Thoracic aorta (tissue), 2 donors: Measurements from ENCODE around the gene SFXN3. TPM values are rescaled to one million over a fixed set of nuclear protein-coding genes. Genes with fewer than 3 reads are reported as not detected.

Experiments
- ATAC-seq: fragments of 150-250 bp; one replicate; pipeline ENCODE4 v1.8.0; 2017; ENCODE audit warnings: low read depth; ENCODE audit not compliant: insufficient number of reproducible peaks, low FRiP score
- DNase-seq: peaks from one replicate; pipeline ENCODE4 v3.0.0-alpha.2; 2020; ENCODE audit warnings: low spot score
- H3K27ac ChIP-seq, 2 donors: fragments of 200-600 bp; sonication (generic); 1 replicate in 1 of 2; 2 replicates in 1 of 2; pipeline ENCODE4 v1.5.1; 2016; ENCODE audit warnings: mild to moderate bottlenecking in 2 of 2, moderate library complexity in 2 of 2
- H3K27me3 ChIP-seq: fragments of 200-600 bp; sonication (generic); replicated peaks from 2 replicates; pipeline ENCODE4 v1.6.0; 2016; ENCODE audit warnings: mild to moderate bottlenecking; ENCODE audit not compliant: insufficient read depth
- H3K36me3 ChIP-seq: fragments of 200-600 bp; sonication (generic); one replicate; pipeline ENCODE4 v1.5.1; 2016
- H3K4me1 ChIP-seq, 2 donors: fragments of 200-600 bp; sonication (generic); 1 replicate in 1 of 2; 2 replicates in 1 of 2; pipeline versions ENCODE4 v1.5.1 to v1.6.0; 2016; ENCODE audit warnings: low read depth in 2 of 2, mild to moderate bottlenecking in 1 of 2; ENCODE audit not compliant: control insufficient read depth in 1 of 2
- H3K4me3 ChIP-seq: fragments of 200-600 bp; sonication (generic); 2 replicates; pipeline ENCODE4 v1.5.1; 2016; ENCODE audit warnings: mild to moderate bottlenecking
- H3K9me3 ChIP-seq: fragments of 200-600 bp; sonication (generic); 2 replicates; pipeline ENCODE4 v1.5.1; 2016
- CTCF ChIP-seq: fragments of 200-600 bp; sonication (generic); IDR thresholded peaks from one replicate; pipeline ENCODE4 v1.5.1; 2019; ENCODE audit warnings: antibody characterized with exemption
- total RNA-seq, 2 donors: library from RNA; depleted of rRNA; stranded (reverse); fragments of >200 nt; gene quantifications; one replicate each; pipeline versions ENCODE4 v1.1.0 to v1.2.3, GENCODE V29; 2016

Gene SFXN3
- total RNA-seq, 2 donors from 2014 or later = 136 to 206 TPM

- Histone ChIP-seq H3K9me3 (no peaks in the 10 kb centered on the region), H3K27ac (no peak overlapping the region), H3K4me1 (no peaks in the 10 kb centered on the region), H3K27me3 (peaks cover under 1% of the 10 kb centered on the region), H3K4me3 (no peak overlapping the region), H3K36me3 (no peaks in the 10 kb centered on the region)
- no peak for TF ChIP-seq CTCF
- no peak for ATAC-seq
- DNase-seq = no peak
Measured at GRCh38 chr10:101089520-101090299, 58.7 kb downstream of the SFXN3 start.

GRCh38 chr10:101090597-101090996, 59.6 kb downstream of the SFXN3 start:
- no peak for ATAC-seq
- H3K36me3 ChIP-seq = no peaks in the 10 kb centered on the region
- no peak overlapping the region for H3K4me3 ChIP-seq
- TF ChIP-seq CTCF = no peak
- no peaks in the 10 kb centered on the region for H3K4me1 ChIP-seq
- H3K27me3 ChIP-seq = peaks cover 7% of the 10 kb centered on the region
- DNase-seq = no peak
- no peak overlapping the region for H3K27ac ChIP-seq
- no peaks in the 10 kb centered on the region for H3K9me3 ChIP-seq

Other genes starting within 250 kb of the SFXN3 start
- 10 to 100 TPM; 14.6 to 41.6 TPM for gene SLF2, start 118.3 kb upstream of the SFXN3 start, total RNA-seq
- gene SEMA4G, start 61.7 kb upstream of the SFXN3 start, total RNA-seq = 1 to 10 TPM; 3.5 to 4.3 TPM
- gene MRPL43, start 43.7 kb upstream of the SFXN3 start, total RNA-seq = 10 to 100 TPM; 51.9 to 56.6 TPM
- 10 to 100 TPM in 1 of 2 donors, 1 to 10 TPM in 1; 5.3 to 16.6 TPM for gene TWNK, start 43.7 kb upstream of the SFXN3 start, total RNA-seq
- 100 to 1,000 TPM; 127 to 165 TPM for gene LZTS2, start 31.4 kb upstream of the SFXN3 start, total RNA-seq
- 1 to 10 TPM in 1 of 2 donors, under 1 TPM in 1; 0.14 to 1.1 TPM for gene PDZD7, start 105 bp upstream of the SFXN3 start, total RNA-seq
- 10 to 100 TPM; 30.0 to 34.1 TPM for gene KAZALD1, start 30.8 kb downstream of the SFXN3 start, total RNA-seq
- not detected for gene TLX1, start 100.1 kb downstream of the SFXN3 start, total RNA-seq
- not detected for gene LBX1, start 198.2 kb downstream of the SFXN3 start, total RNA-seq